ENCODE data around the gene PPIL1. TPM values are rescaled to one million over a fixed set of nuclear protein-coding genes. Genes with fewer than 3 reads are reported as not detected.

PPIL1 gene
- polyA plus RNA-seq, 2 of the 4 experiments (the other 2 are of a cell fraction) = 42.6 to 60.0 TPM

DNA sequence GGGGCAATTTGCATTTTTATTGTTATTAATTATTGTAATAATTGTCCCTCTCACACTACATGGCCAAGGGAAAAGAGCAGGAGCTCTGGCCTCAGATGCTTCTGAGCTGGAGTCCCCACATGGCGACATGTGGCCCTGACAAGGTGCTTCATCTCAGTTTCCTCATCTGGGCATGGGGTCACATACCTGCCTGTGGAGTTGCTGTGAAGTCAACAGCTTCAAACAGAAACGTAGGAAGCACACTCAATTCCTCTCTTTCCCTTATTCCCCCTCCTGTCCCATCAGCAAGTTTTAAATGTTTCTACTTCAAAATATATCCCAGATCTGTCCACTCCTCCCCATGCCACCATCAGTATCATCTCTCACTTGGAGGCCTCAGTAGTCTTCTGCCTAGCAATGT is 44.0 kb downstream of the PPIL1 start:
- WGBS (ENCODE audit: missing lambda C conversion rate) = 62% methylated on average over 2 of the region's 2 CpGs
- H3K4me3 ChIP-seq = no peak overlapping the region
- H3K27ac ChIP-seq = no peak overlapping the region
- FAIRE-seq = no peak
- TF ChIP-seq, protein P1, sequence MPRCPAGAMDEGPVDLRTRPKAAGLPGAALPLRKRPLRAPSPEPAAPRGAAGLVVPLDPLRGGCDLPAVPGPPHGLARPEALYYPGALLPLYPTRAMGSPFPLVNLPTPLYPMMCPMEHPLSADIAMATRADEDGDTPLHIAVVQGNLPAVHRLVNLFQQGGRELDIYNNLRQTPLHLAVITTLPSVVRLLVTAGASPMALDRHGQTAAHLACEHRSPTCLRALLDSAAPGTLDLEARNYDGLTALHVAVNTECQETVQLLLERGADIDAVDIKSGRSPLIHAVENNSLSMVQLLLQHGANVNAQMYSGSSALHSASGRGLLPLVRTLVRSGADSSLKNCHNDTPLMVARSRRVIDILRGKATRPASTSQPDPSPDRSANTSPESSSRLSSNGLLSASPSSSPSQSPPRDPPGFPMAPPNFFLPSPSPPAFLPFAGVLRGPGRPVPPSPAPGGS (IDR thresholded peaks at IDR 0.05) = no peak
- TF ChIP-seq RFX5 (IDR thresholded peaks at IDR 0.05) (no peak), POLR2A (IDR thresholded peaks at IDR 0.05; ENCODE audit: low read length) (no peak), ZSCAN20 (CRISPR knock-in tag; IDR thresholded peaks at IDR 0.05) (no peak), ZNF302 (CRISPR knock-in tag; IDR thresholded peaks at IDR 0.05) (no peak), ESRRA (IDR thresholded peaks at IDR 0.05; ENCODE audit: borderline replicate concordance, low read length) (no peak), POLR2AphosphoS2 (conservative IDR thresholded peaks at IDR 0.05; ENCODE audit: low read length) (no peak), NPAS2 (CRISPR knock-in tag; IDR thresholded peaks at IDR 0.05; ENCODE audit: borderline replicate concordance) (no peak), KDM5A (IDR thresholded peaks at IDR 0.05) (no peak), ZC3H11A (IDR thresholded peaks at IDR 0.05) (no peak), JUNB (IDR thresholded peaks at IDR 0.05) (no peak), HDAC2 (IDR thresholded peaks at IDR 0.05) (no peak), FOSL2 (IDR thresholded peaks at IDR 0.05) (no peak), FOSL2 (CRISPR knock-in tag; IDR thresholded peaks at IDR 0.05) (no peak)
- TF ChIP-seq, protein P2, sequence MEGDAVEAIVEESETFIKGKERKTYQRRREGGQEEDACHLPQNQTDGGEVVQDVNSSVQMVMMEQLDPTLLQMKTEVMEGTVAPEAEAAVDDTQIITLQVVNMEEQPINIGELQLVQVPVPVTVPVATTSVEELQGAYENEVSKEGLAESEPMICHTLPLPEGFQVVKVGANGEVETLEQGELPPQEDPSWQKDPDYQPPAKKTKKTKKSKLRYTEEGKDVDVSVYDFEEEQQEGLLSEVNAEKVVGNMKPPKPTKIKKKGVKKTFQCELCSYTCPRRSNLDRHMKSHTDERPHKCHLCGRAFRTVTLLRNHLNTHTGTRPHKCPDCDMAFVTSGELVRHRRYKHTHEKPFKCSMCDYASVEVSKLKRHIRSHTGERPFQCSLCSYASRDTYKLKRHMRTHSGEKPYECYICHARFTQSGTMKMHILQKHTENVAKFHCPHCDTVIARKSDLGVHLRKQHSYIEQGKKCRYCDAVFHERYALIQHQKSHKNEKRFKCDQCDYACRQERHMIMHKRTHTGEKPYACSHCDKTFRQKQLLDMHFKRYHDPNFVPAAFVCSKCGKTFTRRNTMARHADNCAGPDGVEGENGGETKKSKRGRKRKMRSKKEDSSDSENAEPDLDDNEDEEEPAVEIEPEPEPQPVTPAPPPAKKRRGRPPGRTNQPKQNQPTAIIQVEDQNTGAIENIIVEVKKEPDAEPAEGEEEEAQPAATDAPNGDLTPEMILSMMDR (IDR thresholded peaks at IDR 0.05) = no peak
- TF ChIP-seq, protein P3, sequence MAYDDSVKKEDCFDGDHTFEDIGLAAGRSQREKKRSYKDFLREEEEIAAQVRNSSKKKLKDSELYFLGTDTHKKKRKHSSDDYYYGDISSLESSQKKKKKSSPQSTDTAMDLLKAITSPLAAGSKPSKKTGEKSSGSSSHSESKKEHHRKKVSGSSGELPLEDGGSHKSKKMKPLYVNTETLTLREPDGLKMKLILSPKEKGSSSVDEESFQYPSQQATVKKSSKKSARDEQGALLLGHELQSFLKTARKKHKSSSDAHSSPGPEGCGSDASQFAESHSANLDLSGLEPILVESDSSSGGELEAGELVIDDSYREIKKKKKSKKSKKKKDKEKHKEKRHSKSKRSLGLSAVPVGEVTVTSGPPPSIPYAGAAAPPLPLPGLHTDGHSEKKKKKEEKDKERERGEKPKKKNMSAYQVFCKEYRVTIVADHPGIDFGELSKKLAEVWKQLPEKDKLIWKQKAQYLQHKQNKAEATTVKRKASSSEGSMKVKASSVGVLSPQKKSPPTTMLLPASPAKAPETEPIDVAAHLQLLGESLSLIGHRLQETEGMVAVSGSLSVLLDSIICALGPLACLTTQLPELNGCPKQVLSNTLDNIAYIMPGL (CRISPR knock-in tag; IDR thresholded peaks at IDR 0.05; ENCODE audit: borderline replicate concordance) = no peak
- no peak for DNase-seq (ENCODE audit: low read depth in 1 of 2, low spot score in 1 of 2)
- H3K4me1 ChIP-seq = no peaks in the 10 kb centered on the region
- ChIA-PET CTCF (interaction anchor here (0.8 to 1.5 kb wide), 4 partner anchors 14 to 71 kb away, joined by 3 read pairs; no protein-coding TSS in a partner anchor), POLR2A (no interaction called here)
- no peak for ATAC-seq
- no peak overlapping the region for H3K4me2 ChIP-seq
- no peaks in the 10 kb centered on the region for H3K9me3 ChIP-seq

DNA sequence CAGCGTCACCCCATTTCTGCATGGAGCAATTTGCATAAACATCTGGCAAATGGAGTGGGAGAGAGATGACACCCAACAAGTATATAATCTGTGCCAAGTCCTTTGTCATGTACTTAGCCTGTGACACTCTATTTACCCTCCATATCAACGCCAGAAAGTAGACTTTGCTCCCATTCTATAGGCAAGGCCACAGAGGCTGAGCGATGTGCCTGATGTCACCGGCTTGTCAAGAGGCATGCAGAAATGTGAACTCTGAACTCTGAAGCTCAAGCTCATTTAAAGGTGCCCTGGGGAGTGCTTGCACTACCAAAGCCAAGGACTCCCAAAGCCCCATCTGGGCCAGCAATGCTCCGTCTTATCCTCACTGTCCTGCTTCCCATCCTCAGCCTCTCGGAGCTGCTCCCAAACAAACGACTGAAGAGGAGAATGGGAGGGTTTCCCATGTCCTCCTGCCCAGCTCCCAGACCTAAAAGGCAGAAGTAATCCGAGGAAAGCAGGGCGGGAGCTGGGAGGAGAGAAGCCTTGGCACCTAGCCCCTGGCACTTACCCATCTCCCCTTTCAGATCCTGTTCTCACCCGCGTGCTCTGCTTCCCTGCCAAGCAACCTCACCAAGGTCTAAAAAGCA is 44.6 kb downstream of the PPIL1 start:
- ChIA-PET CTCF (interaction anchor here (0.8 to 1.5 kb wide), 4 partner anchors 13 to 70 kb away, joined by 3 read pairs; no protein-coding TSS in a partner anchor), POLR2A (no interaction called here)
- TF ChIP-seq PHF8 (IDR thresholded peaks at IDR 0.05; ENCODE audit: borderline replicate concordance, low read depth) = no peak
- TF ChIP-seq CHD2 (IDR thresholded peaks at IDR 0.05; ENCODE audit: low read length, partially characterized antibody) = no peak
- TF ChIP-seq SREBF2 (IDR thresholded peaks at IDR 0.05) = no peak
- TF ChIP-seq, protein P4, sequence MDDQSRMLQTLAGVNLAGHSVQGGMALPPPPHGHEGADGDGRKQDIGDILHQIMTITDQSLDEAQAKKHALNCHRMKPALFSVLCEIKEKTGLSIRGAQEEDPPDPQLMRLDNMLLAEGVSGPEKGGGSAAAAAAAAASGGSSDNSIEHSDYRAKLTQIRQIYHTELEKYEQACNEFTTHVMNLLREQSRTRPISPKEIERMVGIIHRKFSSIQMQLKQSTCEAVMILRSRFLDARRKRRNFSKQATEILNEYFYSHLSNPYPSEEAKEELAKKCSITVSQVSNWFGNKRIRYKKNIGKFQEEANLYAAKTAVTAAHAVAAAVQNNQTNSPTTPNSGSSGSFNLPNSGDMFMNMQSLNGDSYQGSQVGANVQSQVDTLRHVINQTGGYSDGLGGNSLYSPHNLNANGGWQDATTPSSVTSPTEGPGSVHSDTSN (IDR thresholded peaks at IDR 0.05) = no peak
- TF ChIP-seq, protein P1 (IDR thresholded peaks at IDR 0.05) = no peak
- TF ChIP-seq, protein P5, sequence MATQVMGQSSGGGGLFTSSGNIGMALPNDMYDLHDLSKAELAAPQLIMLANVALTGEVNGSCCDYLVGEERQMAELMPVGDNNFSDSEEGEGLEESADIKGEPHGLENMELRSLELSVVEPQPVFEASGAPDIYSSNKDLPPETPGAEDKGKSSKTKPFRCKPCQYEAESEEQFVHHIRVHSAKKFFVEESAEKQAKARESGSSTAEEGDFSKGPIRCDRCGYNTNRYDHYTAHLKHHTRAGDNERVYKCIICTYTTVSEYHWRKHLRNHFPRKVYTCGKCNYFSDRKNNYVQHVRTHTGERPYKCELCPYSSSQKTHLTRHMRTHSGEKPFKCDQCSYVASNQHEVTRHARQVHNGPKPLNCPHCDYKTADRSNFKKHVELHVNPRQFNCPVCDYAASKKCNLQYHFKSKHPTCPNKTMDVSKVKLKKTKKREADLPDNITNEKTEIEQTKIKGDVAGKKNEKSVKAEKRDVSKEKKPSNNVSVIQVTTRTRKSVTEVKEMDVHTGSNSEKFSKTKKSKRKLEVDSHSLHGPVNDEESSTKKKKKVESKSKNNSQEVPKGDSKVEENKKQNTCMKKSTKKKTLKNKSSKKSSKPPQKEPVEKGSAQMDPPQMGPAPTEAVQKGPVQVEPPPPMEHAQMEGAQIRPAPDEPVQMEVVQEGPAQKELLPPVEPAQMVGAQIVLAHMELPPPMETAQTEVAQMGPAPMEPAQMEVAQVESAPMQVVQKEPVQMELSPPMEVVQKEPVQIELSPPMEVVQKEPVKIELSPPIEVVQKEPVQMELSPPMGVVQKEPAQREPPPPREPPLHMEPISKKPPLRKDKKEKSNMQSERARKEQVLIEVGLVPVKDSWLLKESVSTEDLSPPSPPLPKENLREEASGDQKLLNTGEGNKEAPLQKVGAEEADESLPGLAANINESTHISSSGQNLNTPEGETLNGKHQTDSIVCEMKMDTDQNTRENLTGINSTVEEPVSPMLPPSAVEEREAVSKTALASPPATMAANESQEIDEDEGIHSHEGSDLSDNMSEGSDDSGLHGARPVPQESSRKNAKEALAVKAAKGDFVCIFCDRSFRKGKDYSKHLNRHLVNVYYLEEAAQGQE (IDR thresholded peaks at IDR 0.05) = no peak
- no peak for TF ChIP-seq CHD4 (IDR thresholded peaks at IDR 0.05; ENCODE audit: borderline replicate concordance)
- no peak for TF ChIP-seq EP300 (IDR thresholded peaks at IDR 0.05)
- no peak for TF ChIP-seq POLR2A (IDR thresholded peaks at IDR 0.05; ENCODE audit: low read length)
- no peak for TF ChIP-seq RNF2 (IDR thresholded peaks at IDR 0.05; ENCODE audit: borderline replicate concordance, low read depth)
- Histone ChIP-seq H3K4me1 (no peaks in the 10 kb centered on the region), H3K4me3 (no peak overlapping the region), H3K27ac (no peak overlapping the region), H3K4me2 (no peak overlapping the region), H3K9me3 (no peaks in the 10 kb centered on the region)
- ATAC-seq (no peak), DNase-seq (ENCODE audit: low read depth in 1 of 2, low spot score in 1 of 2) (no peak), FAIRE-seq (no peak)
- WGBS (ENCODE audit: missing lambda C conversion rate) = 53% methylated on average over 11 of the region's 11 CpGs

All from A549 (cell line).